Tibial artery (tissue), 4 donors: Measurements from ENCODE around the gene CAVIN4.

Experiments used
- DNase-seq, 2 donors: peaks; one replicate each; pipeline ENCODE4 v3.0.0-alpha.2; 2019
- H3K27ac ChIP-seq, 2 donors: fragments of 200-600 bp; sonication (generic) in 1 of 2; 1 replicate in 1 of 2; 2 replicates in 1 of 2; pipeline ENCODE4 v1.5.1; 2018 to 2019; ENCODE audit warnings: mild to moderate bottlenecking in 1 of 2
- H3K27me3 ChIP-seq, 2 donors: fragments of 200-600 bp; sonication (generic) in 1 of 2; one replicate each; pipeline versions ENCODE4 v1.5.1 to v1.6.0; 2016 to 2019
- H3K36me3 ChIP-seq, 3 donors: fragments of 200-600 bp; sonication (generic) in 2 of 3; one replicate each; pipeline ENCODE4 v1.5.1; 2016 to 2019; ENCODE audit warnings: mild to moderate bottlenecking in 2 of 3
- H3K4me1 ChIP-seq, 4 donors: fragments of 200-600 bp; sonication (generic) in 2 of 4; 1 replicate in 3 of 4; 2 replicates in 1 of 4; pipeline ENCODE4 v1.5.1; 2016 to 2019
- H3K4me3 ChIP-seq, 2 donors: fragments of 200-600 bp; sonication (generic) in 1 of 2; 1 replicate in 1 of 2; 2 replicates in 1 of 2; pipeline ENCODE4 v1.5.1; 2018 to 2019; ENCODE audit warnings: mild to moderate bottlenecking in 2 of 2
- H3K9me3 ChIP-seq, 3 donors: fragments of 200-600 bp; sonication (generic) in 1 of 3; one replicate each; pipeline ENCODE4 v1.5.1; 2016 to 2019
- intact Hi-C: fragments of 100-400 bp; cut with DNase I; formaldehyde crosslinking; loops from one replicate; pipeline ENCODE4 v1.15.0; 2023; ENCODE audit warnings: low total_unique reads
- TF ChIP-seq, protein P1 (sequence below), 2 experiments: fragments of 200-600 bp in 1 of 2; fragments of 450-650 bp in 1 of 2; IDR thresholded peaks; one replicate each; pipeline ENCODE4 v1.5.1; 2017 to 2019; ENCODE audit warnings: antibody characterized with exemption in 2 of 2, mild to moderate bottlenecking in 1 of 2, moderate library complexity in 1 of 2

Gene CAVIN4

DNA sequence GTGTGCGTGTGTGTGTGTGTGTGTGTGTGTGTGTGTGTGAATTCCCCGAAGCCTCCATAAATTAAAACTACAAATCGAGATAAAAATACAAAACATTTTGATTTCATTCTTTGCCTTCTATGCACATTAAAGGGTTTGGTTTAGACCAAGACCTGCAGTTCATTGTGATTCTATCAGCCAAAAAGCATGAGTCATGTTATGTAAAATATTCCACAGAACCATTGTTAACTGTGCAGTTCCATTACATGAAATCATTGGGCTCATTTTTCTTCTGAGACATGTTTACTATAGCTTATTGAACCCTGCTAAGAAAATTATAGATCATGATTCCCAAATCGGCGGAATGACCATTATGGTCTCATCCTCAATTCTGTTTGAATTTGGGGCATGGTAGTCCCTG, 11.7 kb downstream of the CAVIN4 start:
- Histone ChIP-seq H3K27me3 (no peaks in the 10 kb centered on the region), H3K4me1 (no peaks in the 10 kb centered on the region), H3K36me3 (peaks cover 0 to 6% (median 6%) of the 10 kb centered on the region in 3 donors), H3K4me3 (no peak overlapping the region), H3K9me3 (no peaks in the 10 kb centered on the region), H3K27ac (no peak overlapping the region)
- DNase-seq = no peak
- intact Hi-C loops = no loop called here
- TF ChIP-seq, protein P1, sequence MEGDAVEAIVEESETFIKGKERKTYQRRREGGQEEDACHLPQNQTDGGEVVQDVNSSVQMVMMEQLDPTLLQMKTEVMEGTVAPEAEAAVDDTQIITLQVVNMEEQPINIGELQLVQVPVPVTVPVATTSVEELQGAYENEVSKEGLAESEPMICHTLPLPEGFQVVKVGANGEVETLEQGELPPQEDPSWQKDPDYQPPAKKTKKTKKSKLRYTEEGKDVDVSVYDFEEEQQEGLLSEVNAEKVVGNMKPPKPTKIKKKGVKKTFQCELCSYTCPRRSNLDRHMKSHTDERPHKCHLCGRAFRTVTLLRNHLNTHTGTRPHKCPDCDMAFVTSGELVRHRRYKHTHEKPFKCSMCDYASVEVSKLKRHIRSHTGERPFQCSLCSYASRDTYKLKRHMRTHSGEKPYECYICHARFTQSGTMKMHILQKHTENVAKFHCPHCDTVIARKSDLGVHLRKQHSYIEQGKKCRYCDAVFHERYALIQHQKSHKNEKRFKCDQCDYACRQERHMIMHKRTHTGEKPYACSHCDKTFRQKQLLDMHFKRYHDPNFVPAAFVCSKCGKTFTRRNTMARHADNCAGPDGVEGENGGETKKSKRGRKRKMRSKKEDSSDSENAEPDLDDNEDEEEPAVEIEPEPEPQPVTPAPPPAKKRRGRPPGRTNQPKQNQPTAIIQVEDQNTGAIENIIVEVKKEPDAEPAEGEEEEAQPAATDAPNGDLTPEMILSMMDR (IDR thresholded peaks at IDR 0.05) = no peak

DNA sequence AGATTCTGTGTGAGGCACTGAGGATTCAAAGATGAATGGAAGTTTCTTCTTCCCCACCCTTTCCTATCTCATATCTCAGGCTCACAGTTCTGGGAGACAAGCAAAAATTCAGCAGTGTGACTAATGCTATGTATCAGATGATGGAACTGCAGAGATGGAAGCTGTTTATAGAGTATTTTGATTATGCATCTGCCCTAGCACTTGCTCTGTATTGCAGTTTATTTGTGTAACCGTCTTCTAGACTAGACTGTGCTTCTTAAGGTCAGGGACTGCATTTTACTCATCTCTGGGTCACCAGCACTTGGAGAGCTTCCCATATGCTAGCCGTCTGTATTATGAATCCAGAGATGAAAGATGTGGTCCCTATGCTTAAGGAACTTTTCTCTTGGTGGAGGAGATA, 12.6 kb downstream of the CAVIN4 start:
- no peak for DNase-seq
- Histone ChIP-seq H3K36me3 (peaks cover 0 to 6% (median 6%) of the 10 kb centered on the region in 3 donors), H3K9me3 (no peaks in the 10 kb centered on the region), H3K4me1 (no peaks in the 10 kb centered on the region), H3K27ac (no peak overlapping the region), H3K4me3 (no peak overlapping the region), H3K27me3 (no peaks in the 10 kb centered on the region)
- intact Hi-C loops = no loop called here
- TF ChIP-seq, protein P1 (IDR thresholded peaks at IDR 0.05) = no peak

DNA sequence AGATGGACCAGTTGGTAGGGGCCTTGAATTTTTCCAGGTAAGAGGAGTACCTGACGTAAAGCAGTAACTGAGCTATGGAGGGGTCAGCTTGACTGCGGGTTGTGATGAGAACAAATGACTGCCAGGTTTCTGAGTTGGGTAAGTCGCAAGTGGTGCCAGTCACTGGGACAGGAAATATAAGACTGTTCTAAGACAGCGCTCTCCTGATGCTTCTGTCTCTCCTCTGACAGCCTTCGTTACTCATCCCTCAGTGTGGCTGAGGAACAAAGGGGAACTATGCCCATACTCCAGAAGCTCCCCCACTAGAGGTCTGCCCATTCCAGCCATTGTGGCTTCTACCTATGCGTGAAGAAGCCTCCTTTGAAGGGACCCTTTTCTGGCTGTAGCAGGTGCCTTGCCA, 13.3 kb downstream of the CAVIN4 start:
- H3K27ac ChIP-seq = no peak overlapping the region
- DNase-seq = no peak
- H3K4me3 ChIP-seq = no peak overlapping the region
- no peaks in the 10 kb centered on the region for H3K9me3 ChIP-seq
- no peaks in the 10 kb centered on the region for H3K27me3 ChIP-seq
- H3K36me3 ChIP-seq = peaks cover 0 to 2% (median 2%) of the 10 kb centered on the region in 3 donors
- intact Hi-C loops = no loop called here
- TF ChIP-seq, protein P1 (IDR thresholded peaks at IDR 0.05) = no peak
- H3K4me1 ChIP-seq = no peaks in the 10 kb centered on the region

DNA sequence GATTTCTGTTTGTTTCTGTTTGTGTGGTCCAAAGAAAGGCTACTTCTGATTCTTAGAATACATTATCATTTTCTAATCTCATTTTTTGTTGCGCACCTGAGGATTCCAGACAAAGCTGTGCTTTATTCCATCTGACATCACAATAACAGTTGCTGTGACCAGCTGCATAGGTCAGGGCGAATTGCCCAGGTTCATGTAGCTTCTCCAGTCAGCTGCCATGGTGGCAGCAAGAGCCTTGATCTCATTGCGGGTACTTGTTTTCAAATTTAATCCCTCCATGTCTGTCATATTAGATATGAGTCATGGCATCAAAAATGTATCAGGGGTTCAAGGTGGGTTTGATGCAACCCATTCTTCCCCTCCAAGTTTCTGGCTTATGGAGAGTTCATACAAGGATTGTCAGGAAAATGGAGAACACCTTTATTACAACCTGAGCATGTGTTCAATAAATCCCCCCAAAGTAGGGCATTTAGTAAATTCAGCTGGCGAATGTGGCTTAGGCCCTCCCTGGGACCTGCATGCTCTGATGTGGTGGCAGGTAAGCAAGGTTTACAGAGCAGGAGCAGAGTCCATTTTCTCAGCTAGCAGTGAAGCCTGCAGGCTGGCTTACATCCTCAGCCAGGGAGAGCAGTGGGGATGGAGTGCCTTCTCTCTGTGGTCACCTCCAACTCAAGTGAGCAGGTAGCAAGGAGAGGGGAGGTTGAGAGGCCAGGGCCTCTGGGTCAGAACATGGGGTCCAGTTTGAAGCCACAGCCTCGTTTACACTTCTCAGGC, 13.9 kb downstream of the CAVIN4 start:
- TF ChIP-seq, protein P1 (IDR thresholded peaks at IDR 0.05) = no peak
- Histone ChIP-seq H3K27ac (no peak overlapping the region), H3K4me3 (no peak overlapping the region), H3K9me3 (no peaks in the 10 kb centered on the region), H3K36me3 (no peaks in the 10 kb centered on the region), H3K4me1 (no peaks in the 10 kb centered on the region), H3K27me3 (no peaks in the 10 kb centered on the region)
- DNase-seq = no peak
- intact Hi-C loops = no loop called here

DNA sequence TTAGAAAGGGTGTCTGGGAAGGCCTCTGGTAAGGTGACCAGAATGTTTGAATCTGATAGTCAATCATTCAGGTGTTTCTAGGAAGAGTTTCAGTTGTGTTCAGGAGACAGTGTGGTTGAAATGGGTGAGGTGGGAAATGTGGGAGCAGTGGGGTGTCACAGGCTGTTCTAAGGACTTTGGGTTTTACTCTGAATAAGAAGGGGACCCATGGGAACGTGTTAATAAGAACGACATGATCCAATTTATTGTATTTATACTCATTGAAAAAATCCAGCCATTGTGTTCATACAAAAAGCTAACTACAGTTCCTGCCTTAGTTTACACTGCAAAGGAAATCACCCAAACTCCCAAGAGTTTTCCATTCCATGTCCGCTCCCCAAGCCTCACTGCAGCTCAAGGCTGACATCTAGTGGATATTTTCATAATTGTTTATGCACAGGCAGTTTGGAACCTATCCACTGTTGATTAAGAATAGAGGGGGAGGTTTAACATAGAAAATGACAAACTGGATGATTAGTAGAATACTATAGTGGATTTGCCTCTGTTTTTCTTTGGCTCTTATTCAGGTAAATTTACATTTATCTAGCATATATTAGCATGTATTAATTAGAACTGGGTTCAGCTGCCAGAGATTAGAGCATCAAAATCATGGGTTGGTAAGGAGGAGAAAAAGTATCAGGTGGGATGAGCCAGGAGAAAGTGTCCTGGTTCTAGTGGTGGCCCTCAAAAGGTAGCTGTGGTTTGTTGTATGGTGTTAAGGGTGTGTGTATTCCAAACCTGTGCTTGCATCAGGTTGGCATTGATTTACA, 17.7 kb downstream of the CAVIN4 start:
- TF ChIP-seq, protein P1 (IDR thresholded peaks at IDR 0.05) = peak; percentile 75 to 85
- no peak overlapping the region for H3K4me3 ChIP-seq
- peaks cover 0 to 14% (median 7%) of the 10 kb centered on the region in 4 donors for H3K4me1 ChIP-seq
- H3K36me3 ChIP-seq = no peaks in the 10 kb centered on the region
- H3K27me3 ChIP-seq = no peaks in the 10 kb centered on the region
- no peak for DNase-seq
- no peaks in the 10 kb centered on the region for H3K9me3 ChIP-seq
- no peak overlapping the region for H3K27ac ChIP-seq
- intact Hi-C loops = no loop called here
